HEK293 (cell line): ENCODE results near the gene THRSP.

Experiments
- CTCF ChIA-PET: fragments of 350-600 bp; formaldehyde crosslinking; extraction: SDS; loops from one replicate; lab custom pipeline; 2021; ENCODE audit warnings: antibody characterized with exemption; lab: Yijun Ruan, JAX
- POLR2A ChIA-PET: fragments of 300-600 bp; formaldehyde crosslinking; extraction: SDS; loops from one replicate; lab custom pipeline; 2020; ENCODE audit warnings: antibody characterized with exemption, inconsistent platforms; lab: Yijun Ruan, JAX
- H3K27ac ChIP-seq: fragments of 200-500 bp; sonication (Bioruptor generic); 2 replicates; pipeline ENCODE4 v1.5.1; 2014; ENCODE audit warnings: low read depth, low read length, control low read depth, inconsistent platforms; ENCODE audit errors: extremely low read depth
- H3K36me3 ChIP-seq, 2 experiments: fragments of 200-500 bp in 1 of 2; sonication (Bioruptor generic) in 1 of 2; 1 replicate in 1 of 2; 2 replicates in 1 of 2; pipeline ENCODE4 v1.5.1; 2014 to 2017; ENCODE audit warnings: inconsistent platforms in 2 of 2, low read length in 2 of 2; ENCODE audit not compliant: control insufficient read depth in 2 of 2, insufficient read depth in 1 of 2
- H3K4me1 ChIP-seq: fragments of 200-500 bp; sonication (Bioruptor generic); 2 replicates; pipeline ENCODE4 v1.5.1; 2014; ENCODE audit warnings: mild to moderate bottlenecking, low read length, inconsistent platforms; ENCODE audit not compliant: control insufficient read depth, insufficient read depth
- H3K4me3 ChIP-seq: 2 replicates; pipeline ENCODE4 v1.5.1; 2011; ENCODE audit warnings: low read depth, mild to moderate bottlenecking, control low read depth, low read length, moderate library complexity
- H3K9me3 ChIP-seq: fragments of 200-500 bp; sonication (Bioruptor generic); 2 replicates; pipeline ENCODE4 v1.5.1; 2014; ENCODE audit warnings: low read depth, low read length, inconsistent platforms; ENCODE audit not compliant: control insufficient read depth, insufficient read depth
- IKZF3 ChIP-seq: fragments of 450-650 bp; IDR thresholded peaks from 2 replicates; pipeline ENCODE4 v1.5.0; 2018; ENCODE audit warnings: missing biosample characterization, mild to moderate bottlenecking, missing genetic modification characterization, moderate library complexity
- KLF17 ChIP-seq: fragments of 450-650 bp; formaldehyde crosslinking; IDR thresholded peaks from 2 replicates; pipeline ENCODE4 v1.5.1; 2016; ENCODE audit warnings: missing biosample characterization, missing genetic modification characterization
- KLF8 ChIP-seq: fragments of 450-650 bp; formaldehyde crosslinking; IDR thresholded peaks from 2 replicates; pipeline ENCODE4 v1.5.1; 2016; ENCODE audit warnings: missing biosample characterization, missing genetic modification characterization
- REST ChIP-seq: fragments of 450-650 bp; formaldehyde crosslinking; IDR thresholded peaks from 2 replicates; pipeline ENCODE4 v1.5.1; 2016; ENCODE audit warnings: missing biosample characterization, missing genetic modification characterization
- SP7 ChIP-seq: fragments of 450-650 bp; formaldehyde crosslinking; IDR thresholded peaks from 2 replicates; pipeline ENCODE4 v1.5.1; 2016; ENCODE audit warnings: missing biosample characterization, missing genetic modification characterization
- YY1 ChIP-seq: fragments of 450-650 bp; formaldehyde crosslinking; IDR thresholded peaks from 2 replicates; pipeline ENCODE4 v1.5.1; 2018; ENCODE audit warnings: missing biosample characterization, missing genetic modification characterization
- ZBTB17 ChIP-seq: fragments of 450-650 bp; formaldehyde crosslinking; IDR thresholded peaks from 2 replicates; pipeline ENCODE4 v1.5.1; 2016; ENCODE audit warnings: missing biosample characterization, missing genetic modification characterization
- ZBTB20 ChIP-seq: fragments of 450-650 bp; formaldehyde crosslinking; IDR thresholded peaks from 2 replicates; pipeline ENCODE4 v1.5.1; 2016; ENCODE audit warnings: missing biosample characterization, missing genetic modification characterization
- ZBTB6 ChIP-seq: fragments of 450-650 bp; formaldehyde crosslinking; IDR thresholded peaks from 2 replicates; pipeline ENCODE4 v1.5.1; 2017; ENCODE audit warnings: missing biosample characterization, missing genetic modification characterization
- ZEB2 ChIP-seq: fragments of 450-650 bp; formaldehyde crosslinking; IDR thresholded peaks from 2 replicates; pipeline ENCODE4 v1.5.1; 2016; ENCODE audit warnings: missing biosample characterization, missing genetic modification characterization
- ZNF146 ChIP-seq: fragments of 450-650 bp; formaldehyde crosslinking; IDR thresholded peaks from 2 replicates; pipeline ENCODE4 v1.5.1; 2016; ENCODE audit warnings: missing biosample characterization, missing genetic modification characterization
- ZNF239 ChIP-seq: fragments of 450-650 bp; formaldehyde crosslinking; IDR thresholded peaks from 2 replicates; pipeline ENCODE4 v1.5.1; 2016; ENCODE audit warnings: missing biosample characterization, missing genetic modification characterization
- ZNF248 ChIP-seq: fragments of 450-650 bp; formaldehyde crosslinking; IDR thresholded peaks from 2 replicates; pipeline ENCODE4 v1.5.1; 2017; ENCODE audit warnings: missing biosample characterization, missing genetic modification characterization
- ZNF362 ChIP-seq: fragments of 450-650 bp; formaldehyde crosslinking; IDR thresholded peaks from 2 replicates; pipeline ENCODE4 v1.5.1; 2016; ENCODE audit warnings: missing biosample characterization, missing genetic modification characterization
- ZNF391 ChIP-seq: fragments of 450-650 bp; formaldehyde crosslinking; IDR thresholded peaks from 2 replicates; pipeline ENCODE4 v1.5.1; 2016; ENCODE audit warnings: low read depth, missing biosample characterization, missing genetic modification characterization, borderline replicate concordance
- ZNF394 ChIP-seq: fragments of 450-650 bp; formaldehyde crosslinking; IDR thresholded peaks from 2 replicates; pipeline ENCODE4 v1.5.1; 2016; ENCODE audit warnings: missing biosample characterization, missing genetic modification characterization, mild to moderate bottlenecking, moderate library complexity, borderline replicate concordance
- ZNF501 ChIP-seq: fragments of 450-650 bp; formaldehyde crosslinking; IDR thresholded peaks from 2 replicates; pipeline ENCODE4 v1.5.1; 2016; ENCODE audit warnings: missing biosample characterization, missing genetic modification characterization
- ZNF510 ChIP-seq: fragments of 450-650 bp; formaldehyde crosslinking; IDR thresholded peaks from 2 replicates; pipeline ENCODE4 v1.5.1; 2018; ENCODE audit warnings: mild to moderate bottlenecking, missing genetic modification characterization, missing biosample characterization; ENCODE audit not compliant: insufficient replicate concordance
- ZNF571 ChIP-seq: fragments of 450-650 bp; formaldehyde crosslinking; IDR thresholded peaks from 2 replicates; pipeline ENCODE4 v1.5.0; 2017; ENCODE audit warnings: missing biosample characterization, missing genetic modification characterization
- ZNF792 ChIP-seq: fragments of 450-650 bp; formaldehyde crosslinking; IDR thresholded peaks from 2 replicates; pipeline ENCODE4 v1.5.1; 2016; ENCODE audit warnings: missing biosample characterization, missing genetic modification characterization
- ZSCAN5A ChIP-seq: fragments of 450-650 bp; formaldehyde crosslinking; IDR thresholded peaks from 2 replicates; pipeline ENCODE4 v1.5.1; 2016; ENCODE audit warnings: missing biosample characterization, missing genetic modification characterization
- TF ChIP-seq, protein P1 (sequence below): fragments of 450-650 bp; formaldehyde crosslinking; IDR thresholded peaks from 2 replicates; pipeline ENCODE4 v1.5.1; 2016; ENCODE audit warnings: missing biosample characterization, missing genetic modification characterization
- TF ChIP-seq, protein P2 (sequence below): fragments of 450-650 bp; formaldehyde crosslinking; IDR thresholded peaks from 2 replicates; pipeline ENCODE4 v1.5.1; 2016; ENCODE audit warnings: missing biosample characterization, missing genetic modification characterization

The THRSP gene

GRCh38 chr11:78079232-78080083 lies 15.8 kb downstream of the THRSP start, which contains the start of gene NDUFC2:
NDUFC2 (minus strand) TSS chr11:78079862; CDS start chr11:78079744, 118 bp downstream.
- POLR2A ChIA-PET = interaction anchor here (0.6 to 1.4 kb wide), 5 partner anchors 39 to 230 kb away, joined by 3 to 6 read pairs (median 4); partner anchors contain the start of genes INTS4 and KCTD21
- CTCF ChIA-PET = interaction anchor here (0.6 to 0.8 kb wide), 5 partner anchors 8 to 432 kb away, joined by 3 to 4 read pairs (median 3); no protein-coding TSS in a partner anchor
- Histone ChIP-seq H3K9me3 (no peaks in the 10 kb centered on the region), H3K4me1 (peaks cover 3% of the 10 kb centered on the region; the same call in 1 of the 2 replicates), H3K36me3 (peaks cover 0 to 22% of the 10 kb centered on the region in 2 experiments; a peak in 1 of 3 replicates), H3K27ac (peak within 1 kb of the TSS; percentile 61), H3K4me3 (peak within 1 kb of the TSS; percentile 83)
- TF ChIP-seq ZBTB20 (tag by site-specific recombination) = peak; percentile 53; the same call in 1 of the 2 replicates
- TF ChIP-seq KLF17 (tag by site-specific recombination) = peak; percentile 79
- TF ChIP-seq, protein P1, sequence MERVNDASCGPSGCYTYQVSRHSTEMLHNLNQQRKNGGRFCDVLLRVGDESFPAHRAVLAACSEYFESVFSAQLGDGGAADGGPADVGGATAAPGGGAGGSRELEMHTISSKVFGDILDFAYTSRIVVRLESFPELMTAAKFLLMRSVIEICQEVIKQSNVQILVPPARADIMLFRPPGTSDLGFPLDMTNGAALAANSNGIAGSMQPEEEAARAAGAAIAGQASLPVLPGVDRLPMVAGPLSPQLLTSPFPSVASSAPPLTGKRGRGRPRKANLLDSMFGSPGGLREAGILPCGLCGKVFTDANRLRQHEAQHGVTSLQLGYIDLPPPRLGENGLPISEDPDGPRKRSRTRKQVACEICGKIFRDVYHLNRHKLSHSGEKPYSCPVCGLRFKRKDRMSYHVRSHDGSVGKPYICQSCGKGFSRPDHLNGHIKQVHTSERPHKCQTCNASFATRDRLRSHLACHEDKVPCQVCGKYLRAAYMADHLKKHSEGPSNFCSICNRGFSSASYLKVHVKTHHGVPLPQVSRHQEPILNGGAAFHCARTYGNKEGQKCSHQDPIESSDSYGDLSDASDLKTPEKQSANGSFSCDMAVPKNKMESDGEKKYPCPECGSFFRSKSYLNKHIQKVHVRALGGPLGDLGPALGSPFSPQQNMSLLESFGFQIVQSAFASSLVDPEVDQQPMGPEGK = no peak; the same call in 1 of the 2 replicates
- TF ChIP-seq, protein P2, sequence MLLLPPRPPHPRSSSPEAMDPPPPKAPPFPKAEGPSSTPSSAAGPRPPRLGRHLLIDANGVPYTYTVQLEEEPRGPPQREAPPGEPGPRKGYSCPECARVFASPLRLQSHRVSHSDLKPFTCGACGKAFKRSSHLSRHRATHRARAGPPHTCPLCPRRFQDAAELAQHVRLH (tag by site-specific recombination) = peak; percentile 88
- TF ChIP-seq ZNF792 = 0 out of 2 replicates have a peak, but pooled peaks have one; percentile 50
- peak; percentile 89; the same call in 1 of the 2 replicates for TF ChIP-seq ZNF391
- TF ChIP-seq ZNF571 (tag by site-specific recombination) = no peak
- no peak for TF ChIP-seq ZNF510
- peak; percentile 39; the same call in 1 of the 2 replicates for TF ChIP-seq ZBTB6 (tag by site-specific recombination)
- peak; percentile 65 for TF ChIP-seq YY1 (tag by site-specific recombination)
- TF ChIP-seq ZSCAN5A (tag by site-specific recombination) = peak; percentile 90; the same call in 1 of the 2 replicates
- TF ChIP-seq ZNF239 (tag by site-specific recombination) = peak; percentile 78; the same call in 1 of the 2 replicates
- 0 out of 2 replicates have a peak, but pooled peaks have one; percentile 35 for TF ChIP-seq REST (tag by site-specific recombination)
- TF ChIP-seq ZBTB17 (tag by site-specific recombination) = peak; percentile 97
- TF ChIP-seq IKZF3 = 0 out of 2 replicates have a peak, but pooled peaks have one; percentile 49
- peak; percentile 59 for TF ChIP-seq ZEB2 (tag by site-specific recombination)
- TF ChIP-seq ZNF394 (tag by site-specific recombination) = peak; percentile 78; the same call in 1 of the 2 replicates
- no peak for TF ChIP-seq ZNF248 (tag by site-specific recombination)
- TF ChIP-seq KLF8 (tag by site-specific recombination) = peak; percentile 79
- 0 out of 2 replicates have a peak, but pooled peaks have one; percentile 17 for TF ChIP-seq ZNF146 (tag by site-specific recombination)
- peak; percentile 88; the same call in 1 of the 2 replicates for TF ChIP-seq ZNF501 (tag by site-specific recombination)
- TF ChIP-seq SP7 (tag by site-specific recombination) = peak; percentile 81
- no peak for TF ChIP-seq ZNF362 (tag by site-specific recombination)
